A549 (cell line): ENCODE data around the gene ZFYVE28. TPM values are rescaled to one million over a fixed set of nuclear protein-coding genes. Genes with fewer than 3 reads are reported as not detected.

Source experiments
- ATAC-seq, 2 experiments: fragments of 200-7000 bp in 1 of 2; fragments of >200 bp in 1 of 2; cut with Nextera tagmentation in 1 of 2; cut with Tn5 transposase in 1 of 2; 3 replicates each; pipeline versions ENCODE4 v1.8.0 to v1.9.1; 2018 to 2020; ENCODE audit warnings: mild to moderate bottlenecking in 1 of 2, moderate library complexity in 1 of 2
- CTCF ChIA-PET: fragments of 300-600 bp; sonication (Branson Sonifier 250); formaldehyde crosslinking; extraction: SDS; loops from one replicate; lab custom pipeline; 2021; ENCODE audit warnings: antibody characterized with exemption, inconsistent platforms; lab: Yijun Ruan, JAX
- POLR2A ChIA-PET: fragments of 350-600 bp; formaldehyde crosslinking; extraction: SDS; loops from one replicate; lab custom pipeline; 2021; ENCODE audit warnings: antibody characterized with exemption, inconsistent platforms; lab: Yijun Ruan, JAX
- DNase-seq, 2 experiments: peaks; one replicate each; pipeline versions ENCODE4 v3.0.0 to v3.0.0-alpha.2; 2011 to 2016; ENCODE audit warnings: low read depth in 1 of 2, low spot score in 1 of 2
- FAIRE-seq: peaks from 2 replicates; lab custom pipeline; 2011; peaks lifted over from hg19 to GRCh38; lab: Jason Lieb, UNC
- H3K27ac ChIP-seq, 2 experiments: fragments of >200 bp; sonication (Bioruptor Twin); formaldehyde crosslinking; 3 replicates each; pipeline ENCODE4 v1.5.1; 2016 to 2017
- H3K4me1 ChIP-seq: fragments of >200 bp; sonication (Bioruptor Twin); formaldehyde crosslinking; 3 replicates; pipeline ENCODE4 v1.6.1; 2016
- H3K4me2 ChIP-seq: fragments of >200 bp; sonication (Bioruptor Twin); formaldehyde crosslinking; 3 replicates; pipeline ENCODE4 v1.6.1; 2016
- H3K4me3 ChIP-seq: fragments of >200 bp; sonication (Bioruptor Twin); formaldehyde crosslinking; 3 replicates; pipeline ENCODE4 v1.5.1; 2016
- H3K9me3 ChIP-seq: fragments of >200 bp; sonication (Bioruptor Twin); formaldehyde crosslinking; 3 replicates; pipeline ENCODE4 v1.6.1; 2016
- CBX8 ChIP-seq: fragments of 200-600 bp; sonication (generic); IDR thresholded peaks from 2 replicates; pipeline ENCODE4 v1.6.1; 2016
- CTCF ChIP-seq: fragments of >200 bp; sonication (Bioruptor Twin); formaldehyde crosslinking; IDR thresholded peaks from 3 replicates; pipeline ENCODE4 v1.5.1; 2016
- FOSL2 ChIP-seq, 2 experiments: fragments of 450-650 bp in 1 of 2; fragments of >200 bp in 1 of 2; sonication (Bioruptor Twin) in 1 of 2; formaldehyde crosslinking; IDR thresholded peaks; 2 replicates each; pipeline versions ENCODE4 v1.5.0 to v1.6.1; 2016 to 2020; ENCODE audit warnings: mild to moderate bottlenecking in 1 of 2, moderate library complexity in 1 of 2
- HEYL ChIP-seq: fragments of 250-450 bp; sonication (Bioruptor Pico); IDR thresholded peaks from 2 replicates; pipeline ENCODE4 v1.8.0; 2021; ENCODE audit warnings: mild to moderate bottlenecking, moderate library complexity
- HOXB13 ChIP-seq: fragments of 250-450 bp; sonication (Bioruptor Pico); IDR thresholded peaks from 2 replicates; pipeline ENCODE4 v1.5.0; 2020; ENCODE audit warnings: low read depth, mild to moderate bottlenecking, moderate library complexity
- HOXB5 ChIP-seq: fragments of 250-450 bp; sonication (Bioruptor Pico); IDR thresholded peaks from 2 replicates; pipeline ENCODE4 v1.5.0; 2020; ENCODE audit warnings: mild to moderate bottlenecking, moderate library complexity
- JUN ChIP-seq, 2 experiments: fragments of >200 bp; sonication (Bioruptor Twin); formaldehyde crosslinking; IDR thresholded peaks; 2 replicates in 1 of 2; 3 replicates in 1 of 2; pipeline ENCODE4 v1.6.1; 2016 to 2017
- MYC ChIP-seq: IDR thresholded peaks from 2 replicates; pipeline ENCODE4 v1.6.1; 2012; ENCODE audit warnings: mild to moderate bottlenecking, inconsistent platforms, low read length, improper control_type of control experiment, borderline replicate concordance
- PHF8 ChIP-seq: fragments of 200-600 bp; sonication (generic); IDR thresholded peaks from 2 replicates; pipeline ENCODE4 v1.6.1; 2016; ENCODE audit warnings: low read depth, mild to moderate bottlenecking, antibody characterized with exemption, moderate library complexity, borderline replicate concordance
- RAD21 ChIP-seq, 2 experiments: fragments of >200 bp in 1 of 2; sonication (Bioruptor Twin) in 1 of 2; formaldehyde crosslinking in 1 of 2; IDR thresholded peaks in 1 of 2; conservative IDR thresholded peaks in 1 of 2; 2 replicates in 1 of 2; 3 replicates in 1 of 2; pipeline ENCODE4 v1.6.1; 2012 to 2018; ENCODE audit warnings: inconsistent platforms in 1 of 2
- RARB ChIP-seq: fragments of 250-450 bp; sonication (Bioruptor Pico); IDR thresholded peaks from 2 replicates; pipeline ENCODE4 v1.8.0; 2021; ENCODE audit warnings: mild to moderate bottlenecking, moderate library complexity
- RFX5 ChIP-seq: fragments of 450-650 bp; IDR thresholded peaks from 2 replicates; pipeline ENCODE4 v1.7.1; 2014; ENCODE audit warnings: antibody characterized with exemption, mild to moderate bottlenecking, moderate library complexity
- TFCP2L1 ChIP-seq: fragments of 250-450 bp; sonication (Bioruptor Pico); IDR thresholded peaks from 2 replicates; pipeline ENCODE4 v1.5.0; 2021; ENCODE audit warnings: mild to moderate bottlenecking
- USF2 ChIP-seq: fragments of 450-650 bp; IDR thresholded peaks from 2 replicates; pipeline ENCODE4 v1.6.1; 2014; ENCODE audit warnings: antibody characterized with exemption
- WGBS: methylation state at CpG from one replicate; pipeline ENCODE4 v1.1.6; 2017; ENCODE audit errors: missing lambda C conversion rate; 5-methylcytosine and 5-hydroxymethylcytosine counted together
- polyA plus RNA-seq, 4 experiments: library from polyadenylated mRNA; depleted of rRNA in 3 of 4; stranded (reverse); fragments of >200 nt; fragmentation: RNase III in 1 of 4; extraction: RNeasy Plus Mini Kit Qiagen cat#74134 plus additional on column Dnase treatment in 1 of 4; gene quantifications; 2 replicates in 3 of 4; 3 replicates in 1 of 4; pipeline ENCODE4 v1.2.3, GENCODE V29; 2011 to 2017
- TF ChIP-seq, protein P1 (sequence below): fragments of 200-600 bp; sonication (generic); IDR thresholded peaks from 2 replicates; pipeline ENCODE4 v1.6.1; 2016; ENCODE audit warnings: antibody characterized with exemption, mild to moderate bottlenecking, moderate library complexity
- TF ChIP-seq, protein P2 (sequence below): fragments of 150-350 bp; IDR thresholded peaks from 2 replicates; pipeline ENCODE4 v1.6.1; 2014; ENCODE audit warnings: low read depth, mild to moderate bottlenecking, low read length
- TF ChIP-seq, protein P3 (sequence below): fragments of 250-450 bp; sonication (Bioruptor Pico); IDR thresholded peaks from 2 replicates; pipeline ENCODE4 v1.5.0; 2021; ENCODE audit warnings: mild to moderate bottlenecking, moderate library complexity, borderline replicate concordance

Gene ZFYVE28
- polyA plus RNA-seq, 2 of the 4 experiments (the other 2 are of a cell fraction) = 2.1 to 2.3 TPM

DNA sequence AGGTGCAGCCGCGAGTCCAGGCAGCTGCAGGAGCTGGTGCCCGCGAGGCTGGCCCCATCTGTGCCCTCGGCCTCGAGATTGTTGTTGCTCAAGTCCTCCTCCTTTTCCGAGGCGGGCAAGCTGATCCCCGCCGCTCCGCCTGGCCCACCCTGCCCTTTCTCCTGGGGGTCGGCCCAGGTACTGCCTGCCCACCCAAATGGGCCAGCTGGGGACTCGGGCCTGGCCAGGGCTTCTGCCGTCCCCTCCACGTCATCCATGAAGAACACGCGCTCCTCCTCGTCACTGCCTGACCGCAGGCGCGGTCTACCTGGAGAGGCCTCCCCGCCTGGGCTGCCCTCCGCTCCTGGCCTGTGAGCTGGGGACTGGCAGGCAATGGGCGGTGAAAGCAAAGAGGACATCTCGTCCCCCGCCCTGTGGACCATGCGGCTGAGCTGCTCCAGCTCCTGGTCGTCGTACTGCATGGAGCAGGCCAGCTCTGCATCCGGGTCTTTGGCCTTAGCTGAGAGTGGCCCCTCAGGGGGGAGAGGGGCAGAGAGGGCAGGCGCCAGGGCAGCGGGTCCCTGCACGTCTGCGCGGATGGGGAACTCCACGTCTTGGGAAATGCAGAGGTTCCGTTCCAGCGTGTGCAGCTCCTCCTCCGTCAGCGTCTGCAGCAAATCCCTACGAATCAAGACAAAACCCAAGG, 113.4 kb downstream of the ZFYVE28 start:
- FAIRE-seq (no peak), ATAC-seq (no peak), DNase-seq (no peak)
- ChIA-PET CTCF (no interaction called here), POLR2A (no interaction called here)
- H3K4me1 ChIP-seq = no peaks in the 10 kb centered on the region
- WGBS = 91% methylated on average over 13 of the region's 41 CpGs
- no peak for TF ChIP-seq HOXB5 (CRISPR knock-in tag)
- TF ChIP-seq HEYL (CRISPR knock-in tag) = no peak
- TF ChIP-seq JUN (IDR thresholded peaks at IDR 0.05) = no peak
- no peak for TF ChIP-seq RFX5
- no peak for TF ChIP-seq RARB (CRISPR knock-in tag)
- TF ChIP-seq, protein P1, sequence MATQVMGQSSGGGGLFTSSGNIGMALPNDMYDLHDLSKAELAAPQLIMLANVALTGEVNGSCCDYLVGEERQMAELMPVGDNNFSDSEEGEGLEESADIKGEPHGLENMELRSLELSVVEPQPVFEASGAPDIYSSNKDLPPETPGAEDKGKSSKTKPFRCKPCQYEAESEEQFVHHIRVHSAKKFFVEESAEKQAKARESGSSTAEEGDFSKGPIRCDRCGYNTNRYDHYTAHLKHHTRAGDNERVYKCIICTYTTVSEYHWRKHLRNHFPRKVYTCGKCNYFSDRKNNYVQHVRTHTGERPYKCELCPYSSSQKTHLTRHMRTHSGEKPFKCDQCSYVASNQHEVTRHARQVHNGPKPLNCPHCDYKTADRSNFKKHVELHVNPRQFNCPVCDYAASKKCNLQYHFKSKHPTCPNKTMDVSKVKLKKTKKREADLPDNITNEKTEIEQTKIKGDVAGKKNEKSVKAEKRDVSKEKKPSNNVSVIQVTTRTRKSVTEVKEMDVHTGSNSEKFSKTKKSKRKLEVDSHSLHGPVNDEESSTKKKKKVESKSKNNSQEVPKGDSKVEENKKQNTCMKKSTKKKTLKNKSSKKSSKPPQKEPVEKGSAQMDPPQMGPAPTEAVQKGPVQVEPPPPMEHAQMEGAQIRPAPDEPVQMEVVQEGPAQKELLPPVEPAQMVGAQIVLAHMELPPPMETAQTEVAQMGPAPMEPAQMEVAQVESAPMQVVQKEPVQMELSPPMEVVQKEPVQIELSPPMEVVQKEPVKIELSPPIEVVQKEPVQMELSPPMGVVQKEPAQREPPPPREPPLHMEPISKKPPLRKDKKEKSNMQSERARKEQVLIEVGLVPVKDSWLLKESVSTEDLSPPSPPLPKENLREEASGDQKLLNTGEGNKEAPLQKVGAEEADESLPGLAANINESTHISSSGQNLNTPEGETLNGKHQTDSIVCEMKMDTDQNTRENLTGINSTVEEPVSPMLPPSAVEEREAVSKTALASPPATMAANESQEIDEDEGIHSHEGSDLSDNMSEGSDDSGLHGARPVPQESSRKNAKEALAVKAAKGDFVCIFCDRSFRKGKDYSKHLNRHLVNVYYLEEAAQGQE = no peak
- TF ChIP-seq TFCP2L1 (CRISPR knock-in tag) = no peak
- TF ChIP-seq RAD21 (conservative IDR thresholded peaks at IDR 0.05 in 1 of 2, IDR thresholded peaks at IDR 0.05 in 1 of 2) = no peak
- no peak for TF ChIP-seq CTCF
- no peak for TF ChIP-seq FOSL2 (IDR thresholded peaks at IDR 0.05)
- TF ChIP-seq FOSL2 (CRISPR knock-in tag; IDR thresholded peaks at IDR 0.05) = no peak
- TF ChIP-seq HOXB13 = no peak
- TF ChIP-seq MYC = no peak
- TF ChIP-seq CBX8 = no peak
- TF ChIP-seq USF2 = no peak
- TF ChIP-seq, protein P2, sequence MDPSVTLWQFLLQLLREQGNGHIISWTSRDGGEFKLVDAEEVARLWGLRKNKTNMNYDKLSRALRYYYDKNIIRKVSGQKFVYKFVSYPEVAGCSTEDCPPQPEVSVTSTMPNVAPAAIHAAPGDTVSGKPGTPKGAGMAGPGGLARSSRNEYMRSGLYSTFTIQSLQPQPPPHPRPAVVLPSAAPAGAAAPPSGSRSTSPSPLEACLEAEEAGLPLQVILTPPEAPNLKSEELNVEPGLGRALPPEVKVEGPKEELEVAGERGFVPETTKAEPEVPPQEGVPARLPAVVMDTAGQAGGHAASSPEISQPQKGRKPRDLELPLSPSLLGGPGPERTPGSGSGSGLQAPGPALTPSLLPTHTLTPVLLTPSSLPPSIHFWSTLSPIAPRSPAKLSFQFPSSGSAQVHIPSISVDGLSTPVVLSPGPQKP = no peak
- TF ChIP-seq PHF8 = no peak
- TF ChIP-seq, protein P3, sequence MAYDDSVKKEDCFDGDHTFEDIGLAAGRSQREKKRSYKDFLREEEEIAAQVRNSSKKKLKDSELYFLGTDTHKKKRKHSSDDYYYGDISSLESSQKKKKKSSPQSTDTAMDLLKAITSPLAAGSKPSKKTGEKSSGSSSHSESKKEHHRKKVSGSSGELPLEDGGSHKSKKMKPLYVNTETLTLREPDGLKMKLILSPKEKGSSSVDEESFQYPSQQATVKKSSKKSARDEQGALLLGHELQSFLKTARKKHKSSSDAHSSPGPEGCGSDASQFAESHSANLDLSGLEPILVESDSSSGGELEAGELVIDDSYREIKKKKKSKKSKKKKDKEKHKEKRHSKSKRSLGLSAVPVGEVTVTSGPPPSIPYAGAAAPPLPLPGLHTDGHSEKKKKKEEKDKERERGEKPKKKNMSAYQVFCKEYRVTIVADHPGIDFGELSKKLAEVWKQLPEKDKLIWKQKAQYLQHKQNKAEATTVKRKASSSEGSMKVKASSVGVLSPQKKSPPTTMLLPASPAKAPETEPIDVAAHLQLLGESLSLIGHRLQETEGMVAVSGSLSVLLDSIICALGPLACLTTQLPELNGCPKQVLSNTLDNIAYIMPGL (CRISPR knock-in tag) = no peak
- H3K4me3 ChIP-seq = no peak overlapping the region
- no peak overlapping the region for H3K27ac ChIP-seq
- no peaks in the 10 kb centered on the region for H3K9me3 ChIP-seq
- H3K4me2 ChIP-seq = no peak overlapping the region
